NOMO-1 (cell line): ENCODE results near the gene KCNC3.

ENCODE experiments used
- DNase-seq, 2 experiments: peaks; one replicate each; lab custom pipeline; 2025; ENCODE audit not compliant: unreplicated experiment in 2 of 2; lab: John Stamatoyannopoulos, UW

The KCNC3 gene

GRCh38 chr19:50280074-50280473 is 49.1 kb downstream of the KCNC3 start:
- DNase-seq: no peak

GRCh38 chr19:50277966-50278580 is 51.1 kb downstream of the KCNC3 start:
- no peak for DNase-seq

- no peak for DNase-seq
Measured at GRCh38 chr19:50276370-50277063, 52.7 kb downstream of the KCNC3 start.

- DNase-seq: no peak
Measured at GRCh38 chr19:50275577-50276368, 53.4 kb downstream of the KCNC3 start.

GRCh38 chr19:50273821-50274220 is 55.4 kb downstream of the KCNC3 start:
- no peak for DNase-seq

GRCh38 chr19:50272263-50272897 is 56.8 kb downstream of the KCNC3 start:
- DNase-seq: no peak

GRCh38 chr19:50269653-50270052 is 59.5 kb downstream of the KCNC3 start:
- no peak for DNase-seq

GRCh38 chr19:50268501-50268900 is 60.7 kb downstream of the KCNC3 start:
- no peak for DNase-seq

- no peak for DNase-seq
Measured at GRCh38 chr19:50268041-50268440, 61.1 kb downstream of the KCNC3 start.

- no peak for DNase-seq
Measured at GRCh38 chr19:50266896-50267295, 62.3 kb downstream of the KCNC3 start.

GRCh38 chr19:50266041-50266440 is 63.1 kb downstream of the KCNC3 start:
- no peak for DNase-seq

- DNase-seq: no peak
Measured at GRCh38 chr19:50264483-50265186, 64.5 kb downstream of the KCNC3 start.

GRCh38 chr19:50263176-50263575 is 66.0 kb downstream of the KCNC3 start:
- no peak for DNase-seq
